Measurements from ENCODE around the gene TMEM229B. TPM values are rescaled to one million over a fixed set of nuclear protein-coding genes. Genes with fewer than 3 reads are reported as not detected.

TMEM229B gene
- total and polyA plus RNA-seq, 5 experiments from 2014 or later: 17.2 to 27.5 (median 22.5) TPM

- POLR2A ChIA-PET: interaction anchor here (1.2 kb wide), 2 partner anchors 8 to 17 kb away, joined by 3 read pairs; no protein-coding TSS in a partner anchor
- Mint-ChIP-seq H3K27me3 (peaks cover 0 to 9% (median 2%) of the 10 kb centered on the region in 5 donors), H3K27ac (no peak overlapping the region), H3K4me1 (no peaks in the 10 kb centered on the region), H3K9me3 (peaks cover 0 to 4% (median 0%) of the 10 kb centered on the region in 9 donors), H3K4me3 (no peak overlapping the region), H3K36me3 (no peaks in the 10 kb centered on the region)
- ATAC-seq: no peak
- DNase-seq: no peak
These were observed 44.1 kb downstream of the TMEM229B start for GRCh38 chr14:67444395-67444794.

- DNase-seq: no peak
- Mint-ChIP-seq H3K4me1 (no peaks in the 10 kb centered on the region), H3K27me3 (peaks cover 0 to 9% (median 3%) of the 10 kb centered on the region in 5 donors), H3K36me3 (no peaks in the 10 kb centered on the region), H3K27ac (peak overlapping the region in 2 of 10 donors; percentile 45 to 51), H3K9me3 (no peaks in the 10 kb centered on the region), H3K4me3 (no peak overlapping the region)
- POLR2A ChIA-PET: no interaction called here
- no peak for ATAC-seq
These were observed 46.2 kb downstream of the TMEM229B start for GRCh38 chr14:67442139-67442906.

DNA sequence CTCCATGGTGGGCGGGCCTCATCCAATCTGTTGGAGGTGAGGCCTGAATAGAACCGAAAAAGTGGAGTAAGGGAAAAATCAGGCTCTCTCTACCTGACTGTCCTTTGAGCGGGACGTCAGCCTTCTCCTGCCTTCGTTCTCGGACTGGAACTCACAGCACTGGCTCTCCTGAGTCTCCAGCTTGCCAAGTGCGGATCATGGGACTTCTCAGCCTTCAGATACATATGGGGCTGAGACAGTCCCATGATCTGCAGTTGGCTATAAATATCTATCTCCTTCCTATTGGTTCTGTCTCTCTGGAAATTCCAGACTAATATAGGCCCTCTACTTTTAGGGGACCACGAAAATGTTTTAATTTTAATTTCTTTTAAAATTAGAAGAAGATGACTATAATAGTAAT, 46.8 kb downstream of the TMEM229B start:
- Mint-ChIP-seq H3K27me3 (peaks cover 0 to 9% (median 4%) of the 10 kb centered on the region in 5 donors), H3K4me1 (no peaks in the 10 kb centered on the region), H3K4me3 (no peak overlapping the region), H3K36me3 (no peaks in the 10 kb centered on the region), H3K27ac (no peak overlapping the region), H3K9me3 (no peaks in the 10 kb centered on the region)
- POLR2A ChIA-PET: no interaction called here
- DNase-seq (no peak), ATAC-seq (no peak)

DNA sequence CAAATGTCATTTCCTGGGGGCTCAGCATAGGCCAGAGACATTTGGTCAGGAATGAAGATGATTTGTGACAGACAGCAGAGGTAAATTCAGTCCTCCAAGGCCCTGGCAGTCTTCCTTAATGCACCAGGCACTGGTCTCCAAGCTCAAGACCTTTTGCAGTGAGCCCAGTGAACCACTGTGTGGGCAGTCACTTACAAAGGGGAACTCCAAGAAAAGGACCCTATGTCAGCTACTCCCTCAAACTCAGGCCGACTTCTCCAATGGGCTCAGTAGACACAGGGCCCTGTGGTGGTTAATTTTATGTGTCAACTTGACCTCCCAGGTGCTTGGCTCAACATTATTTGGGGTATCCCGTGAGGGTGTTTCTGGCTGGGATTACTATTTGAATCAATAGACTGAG, 47.3 kb downstream of the TMEM229B start:
- no peak overlapping the region for H3K4me3 Mint-ChIP-seq

DNA sequence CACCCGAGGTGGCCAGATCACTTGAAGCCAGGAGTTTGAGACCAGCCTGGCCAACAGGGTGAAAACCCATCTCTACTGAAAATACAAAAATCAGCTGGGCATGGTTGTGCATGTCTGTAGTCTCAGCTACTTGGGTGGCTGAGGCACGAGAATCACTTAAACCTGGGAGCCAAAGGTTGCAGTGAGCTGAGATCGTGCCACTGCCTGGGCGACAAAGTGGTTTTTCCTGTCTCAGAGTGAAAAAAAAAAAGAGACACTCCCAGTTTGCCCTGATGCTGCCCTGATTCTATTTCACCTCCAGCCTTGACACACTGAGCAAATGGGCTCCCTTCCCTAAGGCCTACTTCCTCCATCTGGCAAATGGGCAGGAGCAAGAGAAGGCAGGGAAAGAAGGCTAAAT, 48.0 kb downstream of the TMEM229B start:
- no peak for ATAC-seq
- peaks cover 0 to 9% (median 4%) of the 10 kb centered on the region in 5 donors for H3K27me3 Mint-ChIP-seq
- POLR2A ChIA-PET: no interaction called here

More for the DNA sequence above, 47.3 kb downstream of the TMEM229B start:
- POLR2A ChIA-PET: no interaction called here
- H3K9me3 Mint-ChIP-seq: no peaks in the 10 kb centered on the region
- no peak for DNase-seq
- H3K27me3 Mint-ChIP-seq: peaks cover 0 to 9% (median 4%) of the 10 kb centered on the region in 5 donors
- no peaks in the 10 kb centered on the region for H3K4me1 Mint-ChIP-seq
- ATAC-seq: no peak
- H3K36me3 Mint-ChIP-seq: no peaks in the 10 kb centered on the region
- no peak overlapping the region for H3K27ac Mint-ChIP-seq

DNA sequence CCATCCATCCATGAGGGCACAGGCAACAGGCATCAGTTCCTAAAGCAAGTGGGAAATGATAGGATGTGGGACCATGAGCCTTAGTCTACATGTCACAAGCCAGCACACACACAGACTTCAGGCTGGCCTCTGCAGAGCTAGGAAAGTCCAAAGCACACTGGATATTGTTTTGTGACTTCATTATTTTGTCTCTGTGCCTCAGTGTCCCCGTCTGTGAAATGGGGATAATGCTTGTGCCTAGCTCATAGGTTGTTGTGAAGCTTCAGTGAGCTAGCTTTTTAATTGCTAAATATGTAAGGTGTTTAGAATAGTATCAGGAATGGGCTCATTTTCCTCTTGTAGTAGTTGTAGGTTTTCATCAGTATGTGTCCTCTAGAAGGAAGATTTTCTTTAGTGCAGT, 49.6 kb downstream of the TMEM229B start:
- no peaks in the 10 kb centered on the region for H3K36me3 Mint-ChIP-seq
- DNase-seq (no peak), ATAC-seq (no peak)
- no peaks in the 10 kb centered on the region for H3K9me3 Mint-ChIP-seq
- POLR2A ChIA-PET: no interaction called here
- peak overlapping the region in 1 of 10 donors; percentile 26 for H3K27ac Mint-ChIP-seq
- peaks cover 0 to 4% (median 2%) of the 10 kb centered on the region in 5 donors for H3K27me3 Mint-ChIP-seq
- peaks cover 0 to 1% (median 0%) of the 10 kb centered on the region in 4 donors for H3K4me1 Mint-ChIP-seq
- H3K4me3 Mint-ChIP-seq: no peak overlapping the region

More for the DNA sequence above, 48.0 kb downstream of the TMEM229B start:
- Mint-ChIP-seq H3K27ac (peak overlapping the region in 1 of 10 donors; percentile 5), H3K36me3 (no peaks in the 10 kb centered on the region), H3K4me1 (no peaks in the 10 kb centered on the region), H3K9me3 (no peaks in the 10 kb centered on the region), H3K4me3 (no peak overlapping the region)
- no peak for DNase-seq

DNA sequence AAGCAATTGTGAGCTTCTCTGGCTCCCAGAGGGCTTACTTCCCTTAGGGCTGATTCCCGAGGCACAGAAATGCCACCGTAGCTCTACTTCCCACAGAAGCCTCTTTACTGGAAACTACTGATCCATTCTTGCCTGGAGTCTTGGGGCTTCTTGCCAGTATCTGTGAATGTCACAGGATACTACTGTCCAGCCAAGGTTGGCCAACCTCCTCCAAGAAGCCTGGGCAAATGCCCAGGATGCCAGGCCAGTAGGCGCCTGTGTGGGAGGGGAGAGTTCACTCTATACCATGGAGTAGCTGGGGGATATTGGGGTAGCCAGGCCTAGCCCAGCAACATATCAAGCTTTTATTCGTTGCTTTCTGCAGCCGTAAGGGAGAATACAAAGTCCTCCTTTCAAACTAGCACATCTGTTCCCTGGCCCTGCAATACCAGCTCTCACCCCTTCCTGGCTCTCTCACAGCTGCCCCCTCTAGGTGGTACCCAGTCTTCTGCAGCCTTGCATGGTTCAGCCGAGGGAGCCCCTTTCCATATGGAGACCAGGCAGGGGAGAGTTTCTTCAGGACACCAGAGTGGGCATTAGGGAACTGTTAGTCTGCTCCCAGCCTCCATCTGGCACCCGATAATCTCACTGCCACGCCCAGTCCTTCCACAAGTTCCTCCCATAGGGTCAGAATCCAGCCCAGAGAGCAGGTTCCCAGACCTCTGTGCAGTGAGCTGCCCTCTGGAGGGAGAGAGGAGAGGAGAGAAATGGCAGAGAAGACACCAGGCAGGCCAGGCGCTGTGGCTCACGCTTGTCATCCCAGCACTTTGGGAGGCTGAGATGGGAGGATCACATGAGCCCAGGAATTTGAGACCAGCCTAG, 52.3 kb downstream of the TMEM229B start:
- Mint-ChIP-seq H3K27ac (no peak overlapping the region), H3K9me3 (no peaks in the 10 kb centered on the region), H3K4me1 (peaks cover 0 to 1% (median 0%) of the 10 kb centered on the region in 4 donors), H3K27me3 (peaks cover 0 to 4% (median 0%) of the 10 kb centered on the region in 5 donors), H3K36me3 (no peaks in the 10 kb centered on the region), H3K4me3 (no peak overlapping the region)
- ATAC-seq (no peak), DNase-seq (no peak)
- POLR2A ChIA-PET: interaction anchor here (0.6 kb wide), 1 partner anchor 31 kb away, joined by 6 read pairs; no protein-coding TSS in a partner anchor

- no peak for ATAC-seq
- POLR2A ChIA-PET: no interaction called here
- DNase-seq: no peak
- no peaks in the 10 kb centered on the region for H3K9me3 Mint-ChIP-seq
- H3K27ac Mint-ChIP-seq: peak overlapping the region in 1 of 10 donors; percentile 52
- H3K4me1 Mint-ChIP-seq: peaks cover 0 to 1% (median 0%) of the 10 kb centered on the region in 4 donors
- no peaks in the 10 kb centered on the region for H3K36me3 Mint-ChIP-seq
- peaks cover 0 to 4% (median 0%) of the 10 kb centered on the region in 5 donors for H3K27me3 Mint-ChIP-seq
- H3K4me3 Mint-ChIP-seq: no peak overlapping the region
These were observed 52.9 kb downstream of the TMEM229B start for GRCh38 chr14:67435603-67436002.

DNA sequence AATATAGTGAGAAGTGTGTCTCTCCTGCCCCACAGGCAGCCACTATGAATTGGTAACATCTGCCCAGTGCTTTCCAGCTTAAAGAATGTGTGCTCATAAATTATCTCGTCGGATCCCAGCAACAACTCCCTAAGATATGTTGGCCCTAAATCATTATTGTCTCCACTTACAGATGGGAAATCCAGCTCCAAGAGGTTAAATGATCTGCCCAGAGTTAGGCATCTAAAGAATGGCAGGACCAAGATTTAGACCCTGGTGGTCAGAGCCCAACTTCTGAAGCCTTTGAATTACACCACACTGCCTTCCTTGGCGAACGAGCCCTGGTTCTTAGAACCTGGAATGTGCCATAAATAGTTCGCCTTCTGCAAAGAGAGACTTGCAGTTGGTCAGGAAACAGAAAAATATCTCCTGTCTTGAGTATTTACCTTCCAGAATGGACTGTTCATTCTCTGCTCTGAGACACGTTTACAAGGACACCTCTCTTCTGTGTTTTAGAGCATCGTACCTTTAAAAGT, 56.4 kb downstream of the TMEM229B start:
- Mint-ChIP-seq H3K4me3 (no peak overlapping the region), H3K4me1 (peaks cover 0 to 2% (median under 1%) of the 10 kb centered on the region in 4 donors), H3K27me3 (peaks cover 0 to 2% (median under 1%) of the 10 kb centered on the region in 5 donors), H3K36me3 (no peaks in the 10 kb centered on the region), H3K9me3 (no peaks in the 10 kb centered on the region), H3K27ac (no peak overlapping the region)
- no peak for DNase-seq
- no peak for ATAC-seq
- POLR2A ChIA-PET: no interaction called here

DNA sequence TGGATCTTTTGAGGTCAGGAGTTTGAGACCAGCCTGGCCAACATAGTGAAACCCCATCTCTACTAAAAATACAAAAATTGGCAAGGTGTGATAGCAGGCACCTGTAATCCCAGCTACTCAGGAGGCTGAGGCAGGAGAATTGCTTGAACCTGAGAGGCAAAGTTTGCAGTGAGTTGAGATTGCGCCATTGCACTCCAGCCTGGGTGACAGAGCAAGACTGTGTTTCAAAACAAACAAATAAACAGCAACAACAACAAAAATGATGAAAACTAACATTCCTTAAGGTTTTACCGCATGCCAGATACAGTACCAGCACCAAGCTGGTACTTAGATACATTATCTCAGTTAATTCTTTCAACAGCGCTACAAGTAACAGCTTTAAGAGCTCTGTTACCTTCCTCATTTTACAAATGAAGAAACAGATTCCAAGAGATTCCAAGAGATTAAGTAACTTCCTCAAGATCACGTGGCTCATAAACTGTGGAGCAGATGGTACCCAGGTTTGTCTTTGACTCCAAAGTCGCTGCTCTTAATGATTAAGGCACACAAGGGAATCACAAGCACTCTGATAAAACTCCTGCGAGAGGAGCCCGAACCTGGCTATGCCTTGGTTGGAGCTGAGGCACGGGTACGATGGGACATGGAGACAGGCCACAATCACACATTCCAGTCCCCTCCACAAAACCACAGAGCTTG, 58.9 kb downstream of the TMEM229B start:
- no peak overlapping the region for H3K4me3 Mint-ChIP-seq
- no peaks in the 10 kb centered on the region for H3K36me3 Mint-ChIP-seq
- H3K9me3 Mint-ChIP-seq: no peaks in the 10 kb centered on the region

DNA sequence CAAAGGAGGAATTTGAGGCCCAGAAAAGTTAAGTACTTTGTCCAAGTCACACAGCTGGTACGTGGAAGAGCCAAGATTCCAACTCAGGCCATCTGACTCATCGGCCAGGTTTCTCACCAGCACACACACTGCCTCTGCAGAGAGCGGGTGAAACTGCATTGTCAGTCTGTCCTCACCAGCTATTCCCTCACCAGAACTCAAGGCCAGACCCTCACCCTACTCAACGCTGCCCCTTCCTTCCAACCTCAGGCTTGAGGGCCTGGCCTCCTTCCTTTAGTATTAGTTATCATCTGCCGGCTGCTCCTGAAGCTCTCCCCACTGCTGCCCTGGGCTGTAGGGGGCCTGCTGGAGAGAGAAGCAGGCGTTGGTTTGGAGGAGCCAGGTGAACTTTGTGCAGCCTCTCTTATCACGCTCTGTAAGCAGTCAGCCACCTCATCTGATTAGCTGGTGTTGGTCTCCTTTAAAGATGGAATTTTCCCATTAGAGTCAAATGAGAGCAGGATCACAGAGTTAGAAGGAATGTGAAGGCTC, 60.0 kb downstream of the TMEM229B start:
- no peak for ATAC-seq
- POLR2A ChIA-PET: interaction anchor here (1.7 to 2.3 kb wide), 2 partner anchors 36 to 143 kb away, joined by 5 to 16 read pairs; no protein-coding TSS in a partner anchor
- H3K4me3 Mint-ChIP-seq: no peak overlapping the region

More for the DNA sequence above, 58.9 kb downstream of the TMEM229B start:
- ATAC-seq (no peak), DNase-seq (no peak)
- POLR2A ChIA-PET: interaction anchor here (0.8 kb wide), 1 partner anchor 142 kb away, joined by 3 read pairs; no protein-coding TSS in a partner anchor
- H3K4me1 Mint-ChIP-seq: peaks cover 0 to 4% (median under 1%) of the 10 kb centered on the region in 4 donors
- peaks cover 3 to 19% (median 8%) of the 10 kb centered on the region in 5 donors for H3K27me3 Mint-ChIP-seq
- H3K27ac Mint-ChIP-seq: peak overlapping the region in 1 of 10 donors; percentile 47

More for the DNA sequence above, 60.0 kb downstream of the TMEM229B start:
- DNase-seq: no peak
- no peaks in the 10 kb centered on the region for H3K36me3 Mint-ChIP-seq
- H3K27me3 Mint-ChIP-seq: peaks cover 3 to 23% (median 11%) of the 10 kb centered on the region in 5 donors
- peak overlapping the region in 2 of 10 donors; percentile 38 to 62 for H3K27ac Mint-ChIP-seq
- H3K9me3 Mint-ChIP-seq: no peaks in the 10 kb centered on the region
- H3K4me1 Mint-ChIP-seq: peaks cover 0 to 4% (median 0%) of the 10 kb centered on the region in 4 donors

Measured in naive thymus-derived CD8-positive, alpha-beta T cell (primary cell).